Activated T-cell treated with anti-CD3 and anti-CD28 coated beads, Interleukin-2, amount 50 U/mL, for 1 hour (primary cell): ENCODE measurements around the gene CLK2.
"Not testable (repeated sequence)": the region's sequence is repeated elsewhere in the genome, so short reads cannot be mapped to it uniquely, and the experiment has no call there.

Experiments
- DNase-seq: peaks from one replicate; pipeline ENCODE4 v3.0.0-alpha.2; 2020

CLK2 gene

DNA sequence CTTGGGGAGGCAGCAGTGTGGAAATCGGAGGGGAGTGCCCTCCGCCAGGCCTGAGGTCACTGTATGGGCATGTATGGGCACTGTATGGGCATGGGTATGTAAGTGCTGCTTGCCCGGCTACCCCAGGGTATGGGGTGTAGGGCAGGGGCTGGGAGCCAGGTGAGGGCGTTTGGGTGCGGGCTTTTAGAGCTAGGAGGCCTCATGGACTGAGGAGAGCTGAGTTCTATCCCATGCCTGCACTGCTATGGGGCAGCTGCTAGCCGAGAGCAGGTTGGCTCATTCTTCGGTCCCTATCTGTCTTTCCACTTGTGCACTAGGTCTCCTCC, 22.6 kb upstream of the CLK2 start:
- DNase-seq = no peak

DNA sequence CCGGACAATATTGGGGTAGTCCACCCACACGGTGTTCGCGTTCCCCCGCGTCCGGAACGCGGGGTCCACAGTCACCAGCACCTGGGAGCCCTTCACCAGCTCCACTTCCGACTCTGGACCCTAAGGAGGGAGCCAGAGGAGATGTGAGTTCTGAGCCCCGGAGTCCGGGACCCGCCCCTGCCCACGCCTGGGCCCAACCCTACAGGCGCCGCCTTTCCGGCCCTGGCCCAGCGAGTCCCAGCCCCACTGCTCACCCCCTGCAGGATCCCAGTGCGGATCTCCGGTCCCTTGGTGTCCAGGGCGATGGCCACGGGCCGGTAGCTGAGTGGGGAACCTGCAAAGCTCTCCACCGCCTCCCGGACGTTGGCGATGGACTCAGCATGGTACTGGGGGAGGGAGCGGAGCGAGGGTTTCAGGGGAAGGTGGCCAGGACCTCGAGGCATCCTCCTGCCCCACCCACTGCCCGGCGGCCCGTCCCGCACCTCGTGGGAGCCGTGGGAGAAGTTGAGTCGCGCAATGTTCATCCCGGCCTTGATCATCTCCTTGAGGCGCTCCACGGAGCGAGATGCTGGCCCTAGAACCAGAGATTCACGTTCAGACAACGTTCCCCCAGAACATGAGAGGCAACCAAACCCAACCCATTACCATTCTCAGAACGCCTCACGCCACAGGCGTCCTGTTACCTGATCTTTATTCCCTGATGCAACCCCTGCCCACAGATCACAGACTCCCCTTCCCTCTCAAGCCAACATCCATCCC, 22.1 kb upstream of the CLK2 start:
- DNase-seq = no peak

DNA sequence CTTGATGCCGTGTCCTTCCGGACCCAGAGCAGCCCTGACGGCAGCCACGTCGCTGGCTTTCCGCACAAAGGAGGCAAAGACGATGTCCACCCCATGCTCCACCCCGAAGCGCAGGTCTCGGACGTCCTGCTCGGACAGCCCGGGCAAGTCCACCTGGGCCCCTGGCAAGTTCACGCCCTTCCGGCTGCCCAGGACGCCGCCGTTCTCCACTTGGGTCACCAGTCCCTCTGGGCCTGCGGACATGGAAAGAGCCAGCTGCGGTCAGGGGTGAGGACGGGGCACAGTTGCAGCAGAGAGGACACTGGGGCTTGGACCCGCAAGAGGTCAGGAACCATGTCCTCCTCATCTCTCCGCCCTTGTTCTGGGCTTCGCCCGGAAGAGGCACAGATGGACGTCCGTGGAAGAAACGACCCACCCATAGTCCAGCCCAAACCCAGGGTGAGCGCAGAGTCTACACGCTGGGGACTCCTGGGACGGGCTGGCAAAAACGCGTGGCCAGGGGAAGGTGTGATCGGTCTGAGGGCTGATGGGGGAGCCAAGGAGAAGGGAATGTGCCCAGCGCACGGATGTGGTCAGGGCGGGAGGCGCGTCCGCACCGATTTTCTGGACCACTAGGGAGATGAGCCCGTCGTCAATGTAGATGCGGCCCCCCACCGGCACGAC, 21.3 kb upstream of the CLK2 start:
- DNase-seq = no peak

DNA sequence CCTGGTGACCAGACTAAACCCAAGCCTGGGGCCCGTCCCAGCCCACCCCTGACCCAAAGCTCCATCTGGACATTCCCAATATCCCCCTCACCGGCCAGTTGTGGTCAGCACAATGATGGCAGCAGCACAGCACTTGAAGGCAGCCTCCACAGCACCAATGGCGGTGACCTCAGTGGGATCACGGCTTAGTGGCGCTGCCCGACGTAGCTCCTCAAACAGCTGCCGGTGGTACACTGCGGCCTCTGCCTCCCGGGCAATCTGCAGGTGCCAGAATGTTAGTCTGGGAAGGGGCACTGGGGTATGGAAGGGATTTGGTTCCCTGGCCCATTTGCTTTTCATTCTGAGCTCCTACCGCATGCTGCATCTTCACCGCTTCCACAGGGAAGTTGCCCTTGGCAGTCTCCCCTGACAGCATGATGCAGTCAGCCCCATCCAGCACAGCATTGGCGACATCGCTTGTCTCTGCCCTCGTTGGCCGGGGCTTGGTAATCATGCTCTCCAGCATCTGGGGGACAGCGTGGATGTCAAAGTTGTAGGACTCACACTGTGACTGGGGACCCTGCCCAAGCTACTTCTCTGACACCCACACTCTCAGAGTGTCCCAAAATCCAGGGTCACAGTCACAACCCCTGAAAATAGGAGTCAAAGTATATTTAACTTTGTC, 19.9 kb upstream of the CLK2 start:
- DNase-seq = no peak

DNA sequence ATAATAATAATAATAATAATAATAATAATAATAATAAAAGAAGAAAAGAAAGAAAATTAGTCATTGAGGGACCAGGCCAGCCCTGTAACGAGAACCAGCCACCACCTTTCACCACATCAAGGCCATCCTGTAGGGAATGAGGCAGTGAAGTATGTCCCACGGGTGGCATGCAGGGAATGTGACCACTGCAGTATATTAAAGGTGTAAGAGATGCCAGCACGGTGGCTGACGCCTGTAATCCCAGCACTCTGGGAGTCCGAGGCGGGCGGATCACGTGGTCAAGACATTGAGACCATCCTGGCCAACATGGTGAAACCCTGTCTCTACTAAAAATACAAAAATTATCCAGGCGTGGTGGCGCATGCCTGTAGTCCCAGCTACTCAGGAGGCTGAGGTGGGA, 17.7 kb upstream of the CLK2 start:
- not testable (repeated sequence) for DNase-seq

DNA sequence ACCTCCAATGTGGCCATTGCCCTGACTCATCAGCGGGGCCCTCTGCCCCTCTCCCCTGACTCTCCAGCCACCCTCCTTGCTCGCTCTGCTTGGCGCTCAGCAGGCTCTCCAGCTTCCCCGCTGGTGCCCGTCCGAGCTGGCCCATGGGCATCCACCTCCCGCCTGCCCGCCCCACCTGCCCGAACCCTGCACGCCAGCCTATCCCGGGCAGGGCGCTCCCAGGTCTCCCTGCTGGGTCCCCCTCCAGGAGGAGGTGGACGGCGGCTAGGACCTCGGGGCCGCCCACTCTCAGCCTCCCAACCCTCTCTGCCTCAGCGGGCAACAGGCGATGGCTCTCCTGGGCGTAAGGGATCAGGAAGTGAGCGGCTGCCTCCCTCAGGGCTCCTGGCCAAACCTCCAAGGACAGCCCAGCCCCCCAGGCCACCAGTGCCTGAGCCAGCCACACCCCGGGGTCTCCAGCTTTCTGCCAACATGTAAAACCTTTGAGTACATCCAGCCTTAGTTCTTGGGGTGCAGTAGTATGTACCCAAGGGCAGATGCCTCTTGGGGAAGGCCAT, 14.8 kb upstream of the CLK2 start:
- no peak for DNase-seq

DNA sequence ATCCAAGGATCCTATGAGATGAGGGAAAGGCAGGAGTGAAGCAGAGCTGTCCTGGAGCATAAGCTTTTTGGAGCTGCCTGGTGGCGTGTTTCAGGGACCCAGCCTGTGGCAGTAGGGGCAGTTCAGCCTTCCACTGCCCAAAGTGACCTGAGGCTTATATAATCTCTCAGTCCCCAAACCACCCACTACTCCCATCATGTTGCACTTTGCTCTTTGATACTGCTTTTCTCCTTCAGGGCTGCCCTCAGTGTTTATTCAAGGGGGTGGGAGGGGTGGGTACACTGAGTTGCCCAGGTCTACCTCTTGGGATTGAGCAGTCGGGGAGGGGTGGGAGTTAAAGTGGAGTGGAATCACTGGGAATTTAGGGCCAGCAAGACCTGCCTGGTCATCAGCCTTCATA, 13.2 kb upstream of the CLK2 start:
- DNase-seq = no peak

DNA sequence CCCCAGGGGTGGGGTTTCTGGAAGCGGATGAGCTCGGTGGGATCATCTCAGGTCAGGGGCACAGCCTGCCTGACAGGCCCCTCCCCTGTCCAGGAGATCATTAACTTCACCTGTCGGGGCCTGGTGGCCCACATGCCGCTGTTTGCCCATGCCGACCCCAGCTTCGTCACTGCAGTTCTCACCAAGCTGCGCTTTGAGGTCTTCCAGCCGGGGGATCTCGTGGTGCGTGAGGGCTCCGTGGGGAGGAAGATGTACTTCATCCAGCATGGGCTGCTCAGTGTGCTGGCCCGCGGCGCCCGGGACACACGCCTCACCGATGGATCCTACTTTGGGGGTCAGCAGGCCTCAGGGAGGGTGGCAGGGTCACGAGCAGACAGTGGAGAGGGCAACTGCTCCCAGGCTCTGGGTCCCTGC, 12.3 kb upstream of the CLK2 start:
- DNase-seq = no peak

DNA sequence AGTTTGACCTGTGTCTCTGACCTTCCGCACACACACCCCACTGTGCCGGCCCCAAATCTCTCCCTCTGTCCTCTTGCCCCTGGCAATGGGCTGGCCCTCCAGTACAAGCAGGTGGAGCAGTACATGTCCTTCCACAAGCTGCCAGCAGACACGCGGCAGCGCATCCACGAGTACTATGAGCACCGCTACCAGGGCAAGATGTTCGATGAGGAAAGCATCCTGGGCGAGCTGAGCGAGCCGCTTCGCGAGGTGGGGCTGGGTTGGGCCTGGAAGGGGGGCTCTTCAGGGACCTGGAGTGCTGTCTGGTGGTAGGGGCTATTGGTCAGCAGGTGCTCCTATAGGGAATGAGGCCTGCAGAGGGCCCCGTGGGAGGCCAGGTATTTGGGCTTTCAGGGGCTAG, 11.8 kb upstream of the CLK2 start:
- DNase-seq = no peak

DNA sequence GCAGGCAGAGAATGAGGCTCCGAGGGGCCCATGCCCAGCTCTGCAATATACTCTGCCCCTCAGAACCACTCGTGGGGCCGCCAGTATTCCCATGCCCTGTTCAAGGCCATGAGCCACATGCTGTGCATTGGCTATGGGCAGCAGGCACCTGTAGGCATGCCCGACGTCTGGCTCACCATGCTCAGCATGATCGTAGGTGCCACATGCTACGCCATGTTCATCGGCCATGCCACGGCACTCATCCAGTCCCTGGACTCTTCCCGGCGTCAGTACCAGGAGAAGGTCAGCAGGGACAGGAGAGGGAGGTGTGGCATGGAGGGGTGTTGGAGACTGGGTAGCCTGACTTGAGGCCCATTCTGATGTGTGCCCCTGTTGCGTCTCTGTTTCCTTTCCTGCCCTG, 11.2 kb upstream of the CLK2 start:
- no peak for DNase-seq

DNA sequence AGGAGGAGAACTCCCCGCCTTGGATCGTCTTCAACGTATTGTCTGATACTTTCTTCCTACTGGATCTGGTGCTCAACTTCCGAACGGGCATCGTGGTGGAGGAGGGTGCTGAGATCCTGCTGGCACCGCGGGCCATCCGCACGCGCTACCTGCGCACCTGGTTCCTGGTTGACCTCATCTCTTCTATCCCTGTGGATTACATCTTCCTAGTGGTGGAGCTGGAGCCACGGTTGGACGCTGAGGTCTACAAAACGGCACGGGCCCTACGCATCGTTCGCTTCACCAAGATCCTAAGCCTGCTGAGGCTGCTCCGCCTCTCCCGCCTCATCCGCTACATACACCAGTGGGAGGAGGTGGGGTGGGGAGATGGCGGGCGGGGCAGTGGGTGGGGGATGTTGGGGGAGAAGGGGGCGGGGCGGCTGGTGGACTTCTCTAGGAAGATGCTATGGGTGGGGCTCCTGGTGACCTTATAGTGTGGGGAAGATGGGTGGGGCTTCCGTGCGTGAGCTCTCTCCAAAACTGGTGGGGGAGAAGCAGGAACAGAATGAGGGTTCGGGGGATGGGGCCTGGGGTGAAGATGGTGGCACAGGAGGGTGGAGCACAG, 9.3 kb upstream of the CLK2 start:
- DNase-seq = no peak

DNA sequence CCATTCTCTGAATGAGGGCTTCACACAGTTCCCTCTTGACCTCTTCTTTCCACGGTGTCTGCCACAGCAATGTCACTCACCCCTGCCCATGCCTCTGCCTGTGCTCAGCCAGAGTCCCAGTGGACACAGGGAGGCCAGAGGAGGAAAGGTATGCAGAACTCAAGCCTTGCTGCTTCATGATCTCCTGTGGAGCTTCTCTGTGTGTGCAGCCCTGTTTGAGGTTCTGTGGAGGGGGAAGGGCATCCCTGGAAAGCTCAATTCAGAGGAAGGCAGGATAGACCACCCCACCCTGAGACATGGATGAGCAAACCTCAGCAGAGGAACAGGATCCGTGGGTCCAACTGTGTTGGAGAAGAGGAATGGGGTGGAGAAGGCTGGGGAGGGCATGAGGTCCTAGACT, 6.0 kb upstream of the CLK2 start:
- no peak for DNase-seq

DNA sequence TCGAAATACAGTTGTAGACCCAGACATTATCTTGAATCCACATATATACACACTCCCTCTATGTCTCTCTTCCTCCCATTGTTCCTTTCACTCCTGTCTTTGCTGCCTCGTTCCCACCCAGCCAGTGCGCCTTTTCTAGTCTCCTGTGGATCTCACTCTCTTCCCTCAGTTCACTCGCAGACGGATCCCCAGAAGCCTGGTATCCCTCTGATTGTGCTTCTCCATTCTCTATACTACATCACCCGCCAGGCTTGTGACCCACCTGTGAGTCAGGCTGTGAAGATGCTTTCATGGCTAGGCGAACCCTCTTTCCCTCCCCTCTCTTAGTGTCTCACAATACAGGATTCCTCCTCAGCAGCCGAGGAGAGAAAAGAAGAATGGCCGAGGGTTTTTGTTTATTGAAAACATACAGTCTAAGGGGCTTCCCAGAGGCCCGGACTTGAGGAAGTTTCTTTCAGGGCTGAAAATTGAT, 5.4 kb upstream of the CLK2 start:
- DNase-seq = no peak

DNA sequence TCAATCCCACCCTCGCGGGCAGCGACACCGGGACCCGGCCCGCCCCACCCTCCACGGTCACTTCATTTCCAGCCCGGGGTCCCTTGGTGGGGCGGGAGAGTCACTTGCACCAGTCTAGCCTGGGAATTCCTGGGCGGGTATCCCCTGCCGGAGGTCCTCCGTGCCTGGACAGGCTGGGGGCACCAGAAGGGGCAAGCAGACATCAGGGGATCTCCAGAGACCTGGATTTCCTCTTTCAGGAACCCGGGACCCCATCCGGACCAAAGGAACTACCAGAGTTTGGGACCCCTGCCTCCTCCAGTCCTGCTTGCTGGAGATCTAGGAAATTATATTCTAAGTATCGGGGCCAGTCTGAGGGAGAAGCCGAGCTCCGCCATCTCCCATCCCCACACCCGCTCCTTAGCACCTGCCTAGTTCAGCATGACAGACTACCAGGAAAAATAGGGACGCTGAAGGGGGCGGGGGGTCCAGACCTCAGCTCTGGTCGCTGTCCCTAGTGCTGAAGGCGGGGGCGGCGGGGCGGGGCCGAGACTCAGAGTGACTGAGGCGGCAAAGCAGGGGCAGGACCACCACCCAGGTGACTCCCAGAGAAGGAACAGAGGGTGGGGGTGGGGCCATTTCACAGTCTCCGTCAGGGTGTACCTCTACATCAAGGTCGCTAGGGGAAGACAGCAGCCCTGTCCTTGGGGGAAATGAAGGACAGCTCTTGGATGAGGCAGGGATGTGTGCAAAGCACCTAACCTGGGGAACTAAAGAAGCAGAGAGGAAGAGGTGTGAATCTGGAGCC, 4.8 kb upstream of the CLK2 start:
- DNase-seq = peak; percentile 77

DNA sequence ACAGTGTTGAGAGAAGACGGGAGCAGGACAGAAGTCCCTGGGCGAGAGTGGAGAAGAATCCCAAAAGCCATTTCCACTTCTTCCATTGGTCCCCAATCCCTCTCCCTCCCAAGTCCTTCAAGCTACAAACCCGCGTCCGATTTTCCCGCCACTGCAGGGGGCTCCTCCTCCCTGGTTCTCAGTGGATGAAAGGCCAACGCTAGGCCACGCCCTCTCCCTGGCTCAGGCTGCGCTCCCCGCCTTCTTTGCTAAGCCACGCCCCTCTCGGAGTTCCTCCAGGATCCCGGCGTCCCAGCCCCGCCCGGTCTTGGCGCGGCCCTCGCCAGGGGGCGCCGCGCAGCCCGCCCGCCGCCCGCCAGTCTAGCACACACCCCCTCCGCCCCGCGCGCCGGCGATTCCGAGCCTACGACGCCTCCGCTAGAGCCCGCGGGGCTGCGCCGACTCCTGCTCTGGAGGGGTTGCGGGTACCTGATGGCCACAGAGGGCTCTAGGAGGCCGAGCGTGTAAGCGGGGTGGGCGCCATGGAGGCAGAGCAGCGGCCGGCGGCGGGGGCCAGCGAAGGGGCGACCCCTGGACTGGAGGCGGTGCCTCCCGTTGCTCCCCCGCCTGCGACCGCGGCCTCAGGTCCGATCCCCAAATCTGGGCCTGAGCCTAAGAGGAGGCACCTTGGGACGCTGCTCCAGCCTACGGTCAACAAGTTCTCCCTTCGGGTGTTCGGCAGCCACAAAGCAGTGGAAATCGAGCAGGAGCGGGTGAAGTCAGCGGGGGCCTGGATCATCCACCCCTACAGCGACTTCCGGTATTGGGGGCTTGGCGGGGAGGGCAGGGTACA, 4.0 kb upstream of the CLK2 start, which contains the start of gene HCN3:
TSS of gene HCN3 (plus strand) at position 394 of the 832 bp plus-strand sequence. CDS start at position 522, 128 bp downstream.
- DNase-seq = peak; percentile 93

DNA sequence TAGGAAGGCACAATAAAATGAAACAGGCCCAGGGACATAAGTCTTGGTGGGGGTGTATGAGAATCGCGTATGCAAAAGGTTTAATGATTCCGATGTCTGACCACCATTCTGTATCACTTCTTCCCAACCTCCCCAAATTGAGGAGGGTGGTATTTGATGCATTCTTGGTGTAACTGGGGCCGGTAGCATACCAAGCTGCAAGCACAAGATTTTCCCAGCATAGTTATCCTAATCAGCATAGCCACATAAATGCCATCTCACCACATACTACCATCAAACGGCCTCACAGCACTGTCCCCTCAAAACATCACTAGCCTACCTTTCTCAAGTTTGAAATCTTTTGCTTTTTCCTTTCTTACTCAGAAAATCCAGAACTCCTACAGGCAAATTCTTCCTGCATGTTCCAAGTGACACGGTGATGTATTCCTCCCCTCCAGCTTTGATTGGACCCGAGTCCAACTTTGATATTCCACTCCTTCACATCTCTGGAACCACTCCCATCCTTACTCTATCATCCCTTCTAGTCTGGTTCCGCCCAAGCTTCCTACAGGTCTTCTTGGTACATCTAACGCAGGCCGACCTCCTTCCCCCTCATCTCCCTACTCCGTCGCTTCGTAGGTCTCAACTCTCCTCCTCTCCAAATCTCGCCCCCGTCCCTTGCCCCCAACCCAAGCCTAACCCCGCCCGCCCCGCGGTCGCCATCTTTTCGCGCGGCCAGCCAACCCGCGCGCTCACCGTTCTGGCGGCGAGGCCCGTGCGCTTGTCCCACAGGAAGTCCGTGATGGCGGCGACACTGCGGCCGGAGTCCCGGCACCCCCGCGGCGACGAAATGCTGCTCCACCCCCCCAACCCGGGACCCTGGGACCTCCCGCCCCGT, 600 bp downstream of the CLK2 start:
- DNase-seq = no peak

DNA sequence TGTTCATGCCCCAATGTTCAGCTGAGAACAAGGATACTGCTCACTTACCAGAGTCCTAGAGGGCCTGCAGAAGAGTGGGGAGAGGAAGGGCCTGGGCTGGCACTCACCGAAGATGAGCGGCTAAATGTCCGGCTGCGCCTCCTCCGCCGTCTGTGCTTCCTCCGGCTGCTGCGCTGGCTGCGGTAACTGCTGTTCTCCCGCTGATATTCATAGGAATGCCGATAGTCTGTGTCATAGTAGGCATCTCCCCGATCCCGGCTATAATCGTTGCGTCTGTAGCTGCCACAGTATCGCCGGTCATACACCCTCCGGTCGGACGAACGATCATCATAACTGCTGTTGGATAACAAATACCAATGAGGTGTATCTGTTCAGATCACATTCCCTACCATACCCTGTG, 3.9 kb downstream of the CLK2 start:
- DNase-seq = no peak

DNA sequence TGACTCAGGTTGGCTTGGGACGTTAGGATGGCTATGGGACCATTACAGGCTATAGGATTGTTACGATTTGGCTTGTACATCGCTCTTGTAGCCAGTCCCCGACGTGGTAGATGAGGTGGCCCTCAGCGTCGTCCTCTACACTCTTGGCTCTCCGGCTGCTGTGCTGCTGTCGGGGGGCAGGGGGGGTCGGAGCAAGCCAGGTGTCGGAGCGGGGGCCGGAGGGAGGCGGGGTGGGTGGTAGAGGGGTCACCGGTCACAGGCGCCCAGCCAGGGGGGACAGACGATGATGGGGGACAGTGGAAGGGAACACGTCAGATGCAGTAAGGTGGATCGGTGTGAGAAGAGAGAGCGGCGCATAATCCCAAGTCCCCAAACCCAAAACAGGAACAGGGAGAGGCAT, 4.7 kb downstream of the CLK2 start:
- DNase-seq = no peak

DNA sequence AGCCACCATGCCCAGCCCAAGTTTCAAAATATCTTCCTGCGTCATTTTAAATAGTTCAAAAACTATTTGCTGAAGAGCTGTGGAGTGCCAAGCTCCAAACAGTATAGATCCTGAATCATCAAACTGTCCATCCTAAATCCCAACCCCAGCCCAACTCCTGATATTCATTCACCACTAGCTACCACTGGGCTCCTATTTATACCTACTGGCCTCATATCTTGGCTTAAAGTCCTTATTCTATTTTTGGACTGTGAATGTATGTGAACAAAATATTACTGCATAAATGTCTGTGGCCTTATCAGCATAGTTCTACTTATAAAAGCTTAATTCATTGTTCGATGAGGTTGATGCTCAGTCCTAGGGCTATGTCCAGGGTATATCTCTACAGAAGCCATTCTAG, 5.9 kb downstream of the CLK2 start:
- no peak for DNase-seq

DNA sequence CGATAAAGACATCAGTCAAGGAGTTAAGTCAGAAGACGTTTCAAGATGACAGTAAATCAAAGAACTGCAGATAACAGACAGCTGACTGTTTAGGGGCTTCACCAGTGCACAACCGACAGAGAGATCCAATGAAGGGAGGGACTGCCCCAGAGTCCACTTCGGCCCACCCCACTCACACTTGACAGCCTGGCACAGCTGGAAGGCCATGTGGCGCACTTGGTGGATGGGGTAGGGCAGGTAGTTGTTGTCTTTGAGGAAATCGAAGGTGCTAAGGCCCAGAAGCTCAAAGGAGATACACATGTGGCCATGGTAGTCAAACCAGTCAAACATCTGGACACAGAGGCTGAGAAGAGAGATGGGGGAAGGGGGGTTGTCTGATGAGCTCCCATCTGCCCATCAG, 6.8 kb downstream of the CLK2 start:
- no peak for DNase-seq

DNA sequence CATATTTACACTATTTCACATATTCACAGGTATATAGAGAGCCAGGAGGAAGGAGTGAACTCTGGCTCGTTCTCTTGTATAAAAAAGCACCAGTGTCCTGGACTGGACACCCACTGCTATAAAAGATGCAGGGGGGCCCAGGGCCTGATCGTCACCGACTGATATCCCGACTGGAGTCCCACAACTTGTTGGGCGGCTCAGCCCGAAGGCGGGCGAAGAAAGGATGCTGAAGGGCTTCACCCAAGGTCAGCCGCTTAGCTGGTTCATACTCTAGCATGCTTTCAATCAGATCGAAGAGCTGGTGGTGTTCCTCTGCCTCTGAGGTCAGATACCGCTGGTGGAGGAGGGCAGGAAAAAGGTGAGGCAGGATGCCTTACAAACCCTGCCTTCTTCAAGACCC, 10.2 kb downstream of the CLK2 start:
- DNase-seq = no peak
